GM19372 (cell line): ENCODE data around the gene PIEZO2.
"Not testable (repeated sequence)": the region's sequence is repeated elsewhere in the genome, so short reads cannot be mapped to it uniquely, and the experiment has no call there.

Source experiments
- ATAC-seq: cut with Tn5 transposase; IDR thresholded peaks from one replicate; pipeline ENCODE4 v1.9.1; 2021; ENCODE audit warnings: mild to moderate bottlenecking, low read depth, moderate library complexity; ENCODE audit not compliant: unreplicated experiment

PIEZO2 gene

GRCh38 chr18:11149441-11150270 is at the start of gene PIEZO2:
PIEZO2 (minus strand) TSS chr18:11149569; CDS start chr18:11148588, 981 bp downstream.
- peak; percentile 86 for ATAC-seq

GRCh38 chr18:11183637-11184036 is 34.3 kb upstream of the PIEZO2 start:
- no peak for ATAC-seq

GRCh38 chr18:11181629-11182028 is 32.3 kb upstream of the PIEZO2 start:
- ATAC-seq, result not testable (repeated sequence)

GRCh38 chr18:11179959-11180519 is 30.7 kb upstream of the PIEZO2 start:
- ATAC-seq, result no peak

GRCh38 chr18:11178951-11179549 is 29.7 kb upstream of the PIEZO2 start:
- ATAC-seq, result no peak

- ATAC-seq, result no peak
These were observed 28.0 kb upstream of the PIEZO2 start for GRCh38 chr18:11177382-11177781.

- ATAC-seq, result no peak
These were observed 27.1 kb upstream of the PIEZO2 start for GRCh38 chr18:11176481-11176881.

GRCh38 chr18:11175266-11175979 is 26.1 kb upstream of the PIEZO2 start:
- ATAC-seq, result no peak

- ATAC-seq, result not testable (repeated sequence)
These were observed 24.8 kb upstream of the PIEZO2 start for GRCh38 chr18:11174179-11174578.

- ATAC-seq, result no peak
These were observed 18.4 kb upstream of the PIEZO2 start for GRCh38 chr18:11167778-11168177.

GRCh38 chr18:11165952-11166351 is 16.6 kb upstream of the PIEZO2 start:
- ATAC-seq, result no peak

GRCh38 chr18:11165138-11165537 is 15.8 kb upstream of the PIEZO2 start:
- ATAC-seq, result no peak

GRCh38 chr18:11163665-11164064 is 14.3 kb upstream of the PIEZO2 start:
- ATAC-seq, result no peak

- ATAC-seq, result no peak
These were observed 13.5 kb upstream of the PIEZO2 start for GRCh38 chr18:11162889-11163288.

- no peak for ATAC-seq
These were observed 13.1 kb upstream of the PIEZO2 start for GRCh38 chr18:11162462-11162861.

GRCh38 chr18:11160313-11160712 is 10.9 kb upstream of the PIEZO2 start:
- ATAC-seq, result no peak

- no peak for ATAC-seq
These were observed 10.5 kb upstream of the PIEZO2 start for GRCh38 chr18:11159844-11160243.

- no peak for ATAC-seq
These were observed 7.6 kb upstream of the PIEZO2 start for GRCh38 chr18:11156978-11157377.

- no peak for ATAC-seq
These were observed 5.8 kb upstream of the PIEZO2 start for GRCh38 chr18:11155034-11155759.

- ATAC-seq, result no peak
These were observed 5.1 kb upstream of the PIEZO2 start for GRCh38 chr18:11154368-11154989.
